Activated naive CD4-positive, alpha-beta T cell treated with anti-CD3 and anti-CD28 coated beads, Interleukin-2, amount 10 ng/mL, durations not matched to agents 7 days and 5 days (primary cell): ENCODE measurements around the gene SLC27A5.
"Not testable (repeated sequence)": the region's sequence is repeated elsewhere in the genome, so short reads cannot be mapped to it uniquely, and the experiment has no call there.

Source experiments
- CTCF ChIA-PET: fragments of 350-600 bp; sonication (Branson Sonifier 250); formaldehyde crosslinking; loops from one replicate; lab custom pipeline; 2021; ENCODE audit warnings: antibody characterized with exemption; lab: Charles Lee
- DNase-seq: peaks from one replicate; pipeline ENCODE4 v3.0.0-alpha.2; 2020
- H3K27ac Mint-ChIP-seq: one replicate; pipeline ENCODE4 v1.8.0; 2021; ENCODE audit warnings: mild to moderate bottlenecking, moderate library complexity, mixed read lengths
- H3K27me3 Mint-ChIP-seq: one replicate; pipeline ENCODE4 v1.8.0; 2021; ENCODE audit warnings: mild to moderate bottlenecking, mixed read lengths
- H3K36me3 Mint-ChIP-seq: one replicate; pipeline ENCODE4 v1.8.0; 2021; ENCODE audit warnings: mixed read lengths
- H3K4me1 Mint-ChIP-seq: one replicate; pipeline ENCODE4 v1.8.0; 2021; ENCODE audit warnings: mixed read lengths
- H3K4me3 Mint-ChIP-seq: one replicate; pipeline ENCODE4 v1.8.0; 2021; ENCODE audit warnings: mild to moderate bottlenecking, moderate library complexity, mixed read lengths
- H3K9me3 Mint-ChIP-seq: one replicate; pipeline ENCODE4 v1.8.0; 2021; ENCODE audit warnings: mixed read lengths

SLC27A5 gene

DNA sequence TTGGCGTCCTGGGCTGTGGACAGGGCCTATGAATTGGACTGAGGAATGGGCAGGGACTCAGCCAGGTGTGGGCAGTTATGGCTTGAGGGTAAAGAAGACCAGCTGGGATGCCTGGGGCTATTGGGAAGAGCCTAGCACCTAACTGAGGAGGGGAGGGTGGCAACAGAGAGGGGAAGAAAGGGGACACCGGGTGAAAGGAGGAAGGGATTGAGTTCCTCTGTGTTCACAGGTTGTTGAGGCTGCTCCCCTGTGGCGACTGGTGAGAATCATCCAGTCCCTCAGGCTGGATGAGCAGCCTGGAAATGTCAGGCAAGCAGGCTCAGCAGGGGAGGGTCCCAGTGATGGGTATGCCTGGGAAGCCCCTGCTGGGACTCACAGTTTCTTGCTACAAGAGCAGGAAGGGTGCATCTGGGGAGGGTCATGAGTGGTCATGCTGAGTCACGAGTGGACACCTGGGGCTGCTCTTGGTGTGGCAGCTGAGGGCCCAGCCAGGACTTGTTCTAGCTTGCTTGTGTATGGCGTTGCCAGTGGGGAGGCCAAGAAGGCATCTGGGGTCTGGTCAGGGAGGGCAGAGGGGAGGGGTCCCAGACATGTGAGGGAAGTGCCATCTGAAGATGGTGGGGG lies 43.5 kb downstream of the SLC27A5 start:
- Mint-ChIP-seq H3K27me3 (peaks cover 14% of the 10 kb centered on the region), H3K36me3 (peaks cover 17% of the 10 kb centered on the region), H3K9me3 (no peaks in the 10 kb centered on the region), H3K4me3 (peak overlapping the region; percentile 81), H3K4me1 (peaks cover 23% of the 10 kb centered on the region), H3K27ac (no peak overlapping the region)
- DNase-seq: no peak
- CTCF ChIA-PET: interaction anchor here (1.5 kb wide), 1 partner anchor 51 kb away, joined by 6 read pairs; the partner anchor contains the start of gene ZBTB45

DNA sequence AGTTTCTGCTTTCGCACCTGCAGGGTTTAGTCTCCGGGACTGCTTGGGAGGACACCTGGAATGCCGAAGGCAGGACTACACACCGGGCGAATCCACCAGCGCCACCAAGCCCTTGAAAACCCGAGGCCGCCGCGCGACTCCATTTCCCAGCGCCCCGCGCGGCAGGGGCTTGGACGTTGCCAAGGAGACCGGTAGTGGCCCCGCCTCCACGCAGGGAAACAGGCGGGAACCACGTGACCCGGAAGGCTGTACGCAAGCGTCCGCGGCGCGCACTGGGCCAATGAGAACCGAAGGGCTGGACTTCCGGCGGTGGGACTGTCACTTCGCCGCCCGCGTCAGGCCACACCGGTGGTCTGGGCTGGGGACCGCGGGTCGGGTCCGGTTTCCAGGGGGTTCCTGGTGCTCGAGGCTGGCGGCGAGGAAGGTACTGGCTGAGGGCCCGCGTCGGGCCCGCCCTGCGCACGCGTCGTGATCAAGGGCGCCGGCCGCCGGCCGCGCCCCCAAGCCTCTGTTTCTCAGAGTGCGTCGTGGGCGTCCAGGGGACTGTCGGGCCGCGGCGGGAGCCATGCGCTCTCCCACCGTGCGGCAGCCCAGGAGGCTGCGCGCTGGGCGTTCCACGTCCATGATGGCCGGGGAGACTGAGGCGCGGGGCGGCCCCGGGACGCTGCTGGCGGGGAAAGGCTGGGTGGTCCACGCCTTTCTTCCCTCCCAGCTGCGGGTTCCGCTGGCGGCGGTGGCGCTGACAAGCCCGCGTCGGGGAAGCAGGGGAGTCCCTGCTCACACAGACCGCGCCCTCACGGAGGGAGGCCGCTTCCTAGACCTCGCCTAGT lies 44.8 kb downstream of the SLC27A5 start, which contains the start of gene ZNF324:
TSS of gene ZNF324 (plus strand) at position 321 of the 830 bp plus-strand sequence. CDS start 2,106 bp downstream, outside the sequence.
- Mint-ChIP-seq H3K4me3 (peak within 1 kb of the TSS; percentile 81), H3K4me1 (peaks cover 23% of the 10 kb centered on the region), H3K36me3 (peaks cover 11% of the 10 kb centered on the region), H3K27ac (peak within 1 kb of the TSS; percentile 76), H3K27me3 (peaks cover 14% of the 10 kb centered on the region), H3K9me3 (no peaks in the 10 kb centered on the region)
- DNase-seq: peak; percentile 98
- CTCF ChIA-PET: interaction anchor here (0.7 to 1.5 kb wide), 2 partner anchors 52 to 53 kb away, joined by 3 to 6 read pairs; partner anchors contain the start of gene ZBTB45

DNA sequence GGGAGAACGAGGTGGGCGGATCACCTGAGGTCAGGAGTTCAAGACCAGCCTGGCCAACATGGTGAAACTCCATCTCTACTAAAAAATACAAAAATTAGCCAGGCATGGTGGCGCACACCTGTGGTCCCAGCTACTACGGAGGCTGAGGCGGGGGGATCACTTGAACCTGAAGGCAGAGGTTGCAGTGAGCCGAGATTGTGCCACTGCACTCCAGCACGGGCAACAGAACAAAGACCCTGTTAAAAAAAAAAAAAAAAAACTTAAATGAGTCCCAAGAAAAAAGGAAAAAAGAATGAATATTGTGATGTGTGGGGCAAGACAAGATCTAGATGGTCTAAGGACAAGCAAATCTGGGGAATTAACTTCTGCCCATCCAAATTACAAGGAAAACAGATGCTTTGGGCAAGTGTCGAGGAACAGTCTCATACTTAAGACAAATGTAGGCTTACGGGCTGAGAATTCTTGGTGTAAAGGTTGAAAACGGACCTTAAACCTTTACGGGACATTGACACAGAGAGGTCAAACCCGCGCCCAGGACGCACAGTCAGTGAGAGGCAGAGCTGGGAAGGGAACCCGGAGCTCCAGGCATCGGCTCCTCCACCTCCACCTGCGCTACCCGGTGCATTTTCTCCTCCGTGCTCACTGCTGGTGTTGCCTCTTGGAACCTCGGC lies 45.6 kb downstream of the SLC27A5 start:
- Mint-ChIP-seq H3K27me3 (peaks cover 14% of the 10 kb centered on the region), H3K27ac (no peak overlapping the region), H3K4me3 (peak overlapping the region; percentile 81), H3K9me3 (no peaks in the 10 kb centered on the region), H3K36me3 (peaks cover 11% of the 10 kb centered on the region), H3K4me1 (peaks cover 23% of the 10 kb centered on the region)
- DNase-seq: no peak
- CTCF ChIA-PET: interaction anchor here (0.7 kb wide), 1 partner anchor 54 kb away, joined by 3 read pairs; the partner anchor contains the start of gene ZBTB45

DNA sequence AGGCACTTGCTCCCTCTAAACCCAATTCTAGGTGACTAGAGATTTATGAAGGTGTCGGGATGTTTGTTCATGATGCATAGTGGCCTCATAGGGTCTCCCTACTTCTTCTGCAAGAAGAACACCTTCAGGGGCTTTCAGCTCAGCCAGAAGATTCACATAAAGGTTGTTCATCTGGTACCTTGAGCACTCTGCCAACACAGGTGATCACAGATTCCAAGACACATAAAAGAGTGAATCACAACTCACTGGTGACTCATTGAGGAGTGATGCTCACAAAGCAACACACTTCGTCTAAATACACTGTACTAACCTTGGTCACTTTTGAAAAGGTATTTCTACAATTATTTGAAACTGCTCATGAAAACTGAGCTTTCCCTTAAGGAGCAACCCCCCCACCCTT lies 51.8 kb downstream of the SLC27A5 start:
- Mint-ChIP-seq H3K27me3 (no peaks in the 10 kb centered on the region), H3K9me3 (no peaks in the 10 kb centered on the region), H3K4me1 (no peaks in the 10 kb centered on the region), H3K36me3 (peaks cover 22% of the 10 kb centered on the region), H3K4me3 (no peak overlapping the region), H3K27ac (no peak overlapping the region)
- DNase-seq: no peak
- CTCF ChIA-PET: no interaction called here

DNA sequence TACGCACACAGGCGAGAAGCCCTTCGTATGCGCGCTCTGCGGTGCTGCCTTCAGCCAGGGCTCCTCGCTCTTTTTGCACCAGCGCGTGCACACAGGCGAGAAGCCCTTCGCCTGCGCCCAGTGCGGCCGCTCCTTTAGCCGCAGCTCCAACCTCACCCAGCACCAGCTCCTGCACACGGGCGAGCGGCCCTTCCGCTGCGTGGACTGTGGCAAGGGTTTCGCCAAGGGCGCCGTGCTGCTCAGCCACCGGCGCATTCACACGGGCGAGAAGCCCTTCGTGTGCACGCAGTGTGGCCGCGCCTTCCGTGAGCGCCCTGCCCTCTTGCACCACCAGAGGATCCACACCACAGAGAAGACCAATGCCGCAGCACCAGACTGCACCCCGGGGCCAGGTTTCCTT lies 55.7 kb downstream of the SLC27A5 start:
- DNase-seq: no peak
- Mint-ChIP-seq H3K4me1 (peaks cover 16% of the 10 kb centered on the region), H3K36me3 (peaks cover 36% of the 10 kb centered on the region), H3K4me3 (no peak overlapping the region), H3K27ac (no peak overlapping the region), H3K27me3 (peaks cover 3% of the 10 kb centered on the region), H3K9me3 (no peaks in the 10 kb centered on the region)
- CTCF ChIA-PET: no interaction called here

DNA sequence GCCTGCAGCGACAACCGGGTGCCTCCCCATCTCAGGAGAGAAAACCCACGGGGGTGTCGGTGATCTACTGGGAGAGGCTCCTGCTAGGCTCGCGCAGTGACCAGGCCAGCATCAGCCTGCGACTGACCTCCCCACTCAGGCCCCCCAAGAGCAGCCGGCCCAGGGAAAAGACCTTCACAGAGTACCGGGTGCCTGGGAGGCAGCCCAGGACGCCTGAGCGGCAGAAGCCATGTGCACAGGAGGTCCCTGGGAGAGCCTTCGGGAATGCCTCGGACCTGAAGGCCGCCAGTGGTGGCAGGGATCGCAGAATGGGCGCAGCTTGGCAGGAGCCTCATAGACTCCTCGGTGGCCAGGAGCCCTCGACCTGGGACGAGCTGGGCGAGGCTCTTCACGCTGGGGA lies 56.5 kb downstream of the SLC27A5 start:
- CTCF ChIA-PET: no interaction called here
- no peaks in the 10 kb centered on the region for H3K9me3 Mint-ChIP-seq
- H3K4me1 Mint-ChIP-seq: peaks cover 22% of the 10 kb centered on the region
- no peak overlapping the region for H3K4me3 Mint-ChIP-seq
- H3K27me3 Mint-ChIP-seq: peaks cover 8% of the 10 kb centered on the region
- H3K27ac Mint-ChIP-seq: no peak overlapping the region
- peaks cover 36% of the 10 kb centered on the region for H3K36me3 Mint-ChIP-seq
- DNase-seq: no peak

DNA sequence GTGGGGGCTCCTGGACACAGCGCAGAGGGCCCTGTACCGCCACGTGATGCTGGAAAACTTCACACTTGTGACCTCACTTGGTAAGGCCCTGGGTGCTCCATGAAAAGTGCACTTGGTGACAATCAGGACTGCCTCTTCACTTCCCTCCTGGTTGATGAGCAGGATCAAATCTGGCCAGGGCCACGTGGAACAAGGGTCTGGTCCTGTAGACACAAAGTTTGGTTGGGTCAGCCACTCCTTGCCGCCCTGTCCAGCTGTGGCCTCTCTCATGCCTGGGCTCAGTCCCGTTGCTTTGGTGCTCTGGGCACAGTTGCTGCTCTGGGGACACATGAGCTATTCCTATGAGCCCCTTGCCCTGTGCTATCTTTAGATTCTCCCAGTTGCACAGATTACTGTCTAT lies 58.0 kb downstream of the SLC27A5 start:
- no peak for DNase-seq
- peaks cover 34% of the 10 kb centered on the region for H3K36me3 Mint-ChIP-seq
- peaks cover 22% of the 10 kb centered on the region for H3K4me1 Mint-ChIP-seq
- peaks cover 6% of the 10 kb centered on the region for H3K9me3 Mint-ChIP-seq
- H3K27me3 Mint-ChIP-seq: peaks cover 22% of the 10 kb centered on the region
- H3K27ac Mint-ChIP-seq: no peak overlapping the region
- CTCF ChIA-PET: no interaction called here
- no peak overlapping the region for H3K4me3 Mint-ChIP-seq

DNA sequence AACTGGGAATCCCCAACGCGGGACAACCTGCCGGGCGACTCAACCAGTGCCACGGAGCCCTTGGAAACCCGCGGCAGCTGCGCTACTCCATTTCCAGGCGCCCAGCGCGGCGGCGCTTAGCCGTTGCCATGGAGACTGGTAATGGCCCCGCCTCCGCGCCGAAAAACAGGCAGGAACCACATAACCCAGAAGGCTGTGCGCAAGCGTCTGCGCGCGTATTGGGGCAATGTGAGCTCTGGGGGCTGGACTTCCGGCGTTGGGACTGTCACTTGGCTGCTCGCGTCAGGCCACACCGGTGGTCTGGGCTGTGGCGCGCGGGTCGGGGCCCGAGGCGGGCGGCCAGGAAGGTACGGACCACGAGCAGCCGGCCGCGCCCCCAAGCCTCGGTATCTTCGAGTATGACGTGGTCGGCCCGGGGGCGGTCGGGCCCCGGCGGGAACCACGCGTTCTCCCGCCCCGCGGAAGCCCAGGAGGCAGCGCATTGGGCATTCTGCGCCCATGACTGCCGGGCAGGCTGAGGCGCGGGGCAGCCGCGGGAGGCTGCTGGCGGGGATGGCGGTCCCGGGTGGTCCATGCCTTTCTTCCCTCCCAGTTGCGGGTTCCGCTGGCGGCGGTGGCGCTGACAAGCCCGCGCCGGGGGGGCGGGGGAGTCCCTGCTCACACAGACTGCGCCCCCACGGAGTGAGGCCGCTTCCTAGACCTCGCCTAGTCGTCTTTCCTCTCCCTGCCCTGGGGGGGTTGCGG lies 60.3 kb downstream of the SLC27A5 start, which contains the start of gene ZNF324B:
TSS of gene ZNF324B (plus strand) at position 265 of the 744 bp plus-strand sequence. CDS start 2,080 bp downstream, outside the sequence.
- H3K9me3 Mint-ChIP-seq: peaks cover 13% of the 10 kb centered on the region
- peak; percentile 98 for DNase-seq
- H3K27ac Mint-ChIP-seq: peak within 1 kb of the TSS; percentile 70
- CTCF ChIA-PET: interaction anchor here (0.8 to 1.0 kb wide), 2 partner anchors 43 to 89 kb away, joined by 3 read pairs; partner anchors contain the start of genes ZNF497 and ZNF584
- peaks cover 28% of the 10 kb centered on the region for H3K36me3 Mint-ChIP-seq
- peaks cover 22% of the 10 kb centered on the region for H3K4me1 Mint-ChIP-seq
- H3K4me3 Mint-ChIP-seq: peak within 1 kb of the TSS; percentile 67
- H3K27me3 Mint-ChIP-seq: peaks cover 32% of the 10 kb centered on the region

DNA sequence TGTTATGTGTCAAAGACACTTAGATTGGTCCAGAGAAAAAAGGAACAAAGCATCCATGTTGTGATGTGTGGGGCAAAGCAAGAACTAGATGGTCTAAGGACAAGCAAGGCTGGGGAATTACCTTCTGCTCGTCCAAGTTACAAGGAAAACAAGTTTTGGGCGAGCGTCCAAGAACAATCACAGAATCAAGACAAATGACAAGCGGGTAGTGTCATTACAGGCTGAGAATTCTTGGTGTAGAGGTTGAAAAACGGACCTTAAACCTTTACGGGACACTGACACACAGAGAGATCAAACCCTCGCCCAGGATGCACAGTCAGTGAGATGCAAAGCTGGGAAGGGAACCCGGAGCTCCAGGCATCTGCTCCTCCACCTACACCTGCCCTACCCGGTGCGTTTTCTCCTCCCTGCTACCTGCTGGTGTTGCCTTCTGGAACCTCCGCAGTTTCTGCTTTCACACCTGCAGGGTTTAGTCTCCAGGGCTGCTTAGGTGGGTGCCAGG lies 60.9 kb downstream of the SLC27A5 start:
- peak overlapping the region; percentile 67 for H3K4me3 Mint-ChIP-seq
- peaks cover 22% of the 10 kb centered on the region for H3K4me1 Mint-ChIP-seq
- peaks cover 13% of the 10 kb centered on the region for H3K9me3 Mint-ChIP-seq
- peaks cover 23% of the 10 kb centered on the region for H3K36me3 Mint-ChIP-seq
- DNase-seq: no peak
- CTCF ChIA-PET: interaction anchor here (0.8 to 1.0 kb wide), 2 partner anchors 42 to 88 kb away, joined by 3 read pairs; partner anchors contain the start of genes ZNF497 and ZNF584
- peaks cover 38% of the 10 kb centered on the region for H3K27me3 Mint-ChIP-seq
- H3K27ac Mint-ChIP-seq: peak overlapping the region; percentile 70

DNA sequence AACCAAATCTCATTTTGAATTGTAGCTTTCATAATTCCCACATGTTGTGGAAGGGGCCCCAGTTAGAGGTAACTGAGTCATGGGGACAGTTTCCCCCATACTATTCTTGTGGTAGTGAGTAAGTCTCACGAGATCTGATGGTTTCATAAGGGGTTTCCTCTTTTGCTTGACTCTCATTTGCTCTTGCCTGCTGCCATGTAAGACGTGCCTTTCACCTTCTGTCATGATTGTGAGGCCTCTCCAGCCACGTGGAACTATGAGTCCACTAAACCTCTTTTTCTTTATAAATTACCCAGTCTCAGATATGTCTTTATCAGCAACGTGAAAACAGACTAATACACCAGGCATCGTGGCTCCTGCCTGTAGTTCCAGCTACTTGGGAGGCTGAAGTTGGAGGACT lies 61.8 kb downstream of the SLC27A5 start:
- H3K27ac Mint-ChIP-seq, CTCF ChIA-PET, DNase-seq, H3K4me3 Mint-ChIP-seq: not testable (repeated sequence)
- H3K9me3 Mint-ChIP-seq: peaks cover 13% of the 10 kb centered on the region
- peaks cover 22% of the 10 kb centered on the region for H3K4me1 Mint-ChIP-seq
- H3K27me3 Mint-ChIP-seq: peaks cover 38% of the 10 kb centered on the region
- H3K36me3 Mint-ChIP-seq: peaks cover 21% of the 10 kb centered on the region

DNA sequence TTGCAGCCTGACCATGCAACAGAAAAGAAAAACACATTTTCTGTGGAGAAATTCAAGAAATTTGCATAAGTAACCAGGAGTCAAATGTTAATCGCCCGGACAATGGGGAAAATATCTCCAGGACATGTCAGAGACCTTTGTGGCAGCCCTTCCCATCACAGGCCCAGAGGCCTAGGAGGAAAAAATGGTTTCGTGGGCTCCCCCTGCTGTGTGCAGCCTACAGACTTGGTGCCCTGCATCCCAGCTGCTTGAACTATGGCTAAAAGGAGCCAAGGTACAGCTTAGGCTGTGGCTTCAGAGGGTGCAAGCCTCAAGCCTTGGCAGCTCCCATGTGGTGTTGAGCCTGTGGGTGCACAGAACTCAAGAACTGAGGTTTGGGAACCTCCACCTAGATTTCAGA lies 62.9 kb downstream of the SLC27A5 start:
- H3K4me3 Mint-ChIP-seq, H3K27ac Mint-ChIP-seq, CTCF ChIA-PET, DNase-seq: not testable (repeated sequence)
- Mint-ChIP-seq H3K9me3 (peaks cover 16% of the 10 kb centered on the region), H3K4me1 (peaks cover 22% of the 10 kb centered on the region), H3K36me3 (peaks cover 14% of the 10 kb centered on the region), H3K27me3 (peaks cover 38% of the 10 kb centered on the region)
